IMR-90 (cell line): ENCODE data around the gene MFAP1. TPM values are rescaled to one million over a fixed set of nuclear protein-coding genes. Genes with fewer than 3 reads are reported as not detected.
A peak's percentile ranks its signal among the peaks of the same experiment; 100 is the strongest.

ENCODE experiments used
- ATAC-seq: fragments of 200-7000 bp; cut with Tn5 transposase; 2 replicates; pipeline ENCODE4 v1.9.1; 2020; ENCODE audit warnings: low read depth, mild to moderate bottlenecking, moderate library complexity
- BruUV-seq: library from RNA; stranded (reverse); fragments of 400-500 nt; replicated peaks from 2 replicates; lab custom pipeline; 2021; lab: Mats Ljungman, UMichigan
- CTCF ChIA-PET: fragments of 300-600 bp; formaldehyde crosslinking; extraction: SDS; loops from one replicate; lab custom pipeline; 2021; ENCODE audit warnings: antibody characterized with exemption; lab: Yijun Ruan, JAX
- POLR2A ChIA-PET: fragments of 300-600 bp; sonication (Branson Sonifier 250); formaldehyde crosslinking; loops from one replicate; lab custom pipeline; 2022; ENCODE audit warnings: antibody characterized with exemption; ENCODE audit not compliant: unreplicated experiment; lab: Charles Lee
- DNase-seq: peaks from one replicate; pipeline ENCODE4 v3.0.0; 2013
- H2AFZ ChIP-seq: replicated peaks from 2 replicates; pipeline ENCODE3; 2013; ENCODE audit warnings: low read length, mild to moderate bottlenecking; ENCODE audit not compliant: poor library complexity
- H2AK5ac ChIP-seq: 2 replicates; pipeline ENCODE4 v1.6.1; 2013; ENCODE audit warnings: low read depth, low read length, inconsistent platforms
- H2AK9ac ChIP-seq: replicated peaks from 2 replicates; pipeline ENCODE3; 2013; ENCODE audit warnings: mild to moderate bottlenecking, low read depth, low read length, moderate library complexity; ENCODE audit not compliant: poor library complexity
- H2BK120ac ChIP-seq: 2 replicates; pipeline ENCODE4 v1.6.1; 2013; ENCODE audit warnings: low read depth, low read length, inconsistent platforms
- H2BK15ac ChIP-seq: 3 replicates; pipeline ENCODE4 v1.6.1; 2013; ENCODE audit warnings: low read depth, low read length, inconsistent platforms
- H2BK20ac ChIP-seq: 2 replicates; pipeline ENCODE4 v1.6.1; 2013; ENCODE audit warnings: low read depth, mild to moderate bottlenecking, inconsistent platforms, low read length, moderate library complexity
- H2BK5ac ChIP-seq: 2 replicates; pipeline ENCODE4 v1.6.1; 2013; ENCODE audit warnings: mild to moderate bottlenecking, low read depth, low read length, inconsistent platforms; ENCODE audit not compliant: poor library complexity, severe bottlenecking
- H3K14ac ChIP-seq: replicated peaks from 2 replicates; pipeline ENCODE4 v1.6.1; 2013; ENCODE audit warnings: low read depth, low read length, inconsistent platforms
- H3K18ac ChIP-seq: 2 replicates; pipeline ENCODE4 v1.6.1; 2013; ENCODE audit warnings: low read depth, low read length, control low read depth
- H3K23ac ChIP-seq: 2 replicates; pipeline ENCODE4 v1.6.1; 2013; ENCODE audit warnings: low read depth, low read length, inconsistent platforms
- H3K27ac ChIP-seq: 2 replicates; pipeline ENCODE4 v1.5.1; 2013; ENCODE audit warnings: mild to moderate bottlenecking, control low read depth, low read length; ENCODE audit not compliant: insufficient read depth
- H3K27me3 ChIP-seq: 2 replicates; pipeline ENCODE4 v1.6.1; 2013; ENCODE audit warnings: low read length; ENCODE audit not compliant: control insufficient read depth, insufficient read depth
- H3K36me3 ChIP-seq: 2 replicates; pipeline ENCODE4 v1.6.1; 2013; ENCODE audit warnings: low read length, mixed read lengths; ENCODE audit not compliant: control insufficient read depth, insufficient read depth
- H3K4ac ChIP-seq: 2 replicates; pipeline ENCODE4 v1.6.1; 2013; ENCODE audit warnings: low read depth, low read length, inconsistent platforms
- H3K4me1 ChIP-seq: 2 replicates; pipeline ENCODE4 v1.6.1; 2013; ENCODE audit warnings: low read length, mixed read lengths; ENCODE audit not compliant: control insufficient read depth, insufficient read depth
- H3K4me2 ChIP-seq: 2 replicates; pipeline ENCODE4 v1.6.1; 2013; ENCODE audit warnings: low read depth, mild to moderate bottlenecking, control low read depth, low read length, moderate library complexity
- H3K4me3 ChIP-seq: 2 replicates; pipeline ENCODE4 v1.5.1; 2013; ENCODE audit warnings: low read depth, mild to moderate bottlenecking, control low read depth, low read length, moderate library complexity; ENCODE audit not compliant: insufficient read depth
- H3K56ac ChIP-seq: 2 replicates; pipeline ENCODE4 v1.6.1; 2013; ENCODE audit warnings: low read length, inconsistent platforms; ENCODE audit not compliant: insufficient read depth; ENCODE audit errors: extremely low read depth
- H3K79me1 ChIP-seq, 2 experiments: 2 replicates each; pipeline ENCODE4 v1.6.1; 2013; ENCODE audit warnings: low read length in 2 of 2, inconsistent platforms in 1 of 2, low read depth in 1 of 2
- H3K9ac ChIP-seq: 2 replicates; pipeline ENCODE4 v1.6.1; 2013; ENCODE audit warnings: low read depth, low read length, control low read depth
- H3K9me1 ChIP-seq: 2 replicates; pipeline ENCODE4 v1.6.1; 2013; ENCODE audit warnings: low read length, inconsistent platforms; ENCODE audit not compliant: insufficient read depth
- H3K9me3 ChIP-seq: 2 replicates; pipeline ENCODE4 v1.6.1; 2013; ENCODE audit warnings: low read length; ENCODE audit not compliant: control insufficient read depth, insufficient read depth
- H4K20me1 ChIP-seq: 2 replicates; pipeline ENCODE4 v1.6.1; 2013; ENCODE audit warnings: low read length, inconsistent platforms; ENCODE audit not compliant: insufficient read depth
- H4K5ac ChIP-seq: 2 replicates; pipeline ENCODE4 v1.6.1; 2013; ENCODE audit warnings: mild to moderate bottlenecking, low read depth, low read length, control low read depth
- H4K8ac ChIP-seq, 2 experiments: 2 replicates each; pipeline ENCODE4 v1.6.1; 2013; ENCODE audit warnings: low read depth in 2 of 2, low read length in 2 of 2, control low read depth in 1 of 2, inconsistent platforms in 1 of 2
- H4K91ac ChIP-seq: 2 replicates; pipeline ENCODE4 v1.6.1; 2013; ENCODE audit warnings: low read depth, low read length, inconsistent platforms; ENCODE audit not compliant: insufficient read depth
- CHD1 ChIP-seq: IDR thresholded peaks from 2 replicates; pipeline ENCODE4 v1.6.1; 2012; ENCODE audit warnings: low read depth, low read length, improper control_type of control experiment
- FOS ChIP-seq: fragments of 150-350 bp; IDR thresholded peaks from 2 replicates; pipeline ENCODE4 v1.6.1; 2016; ENCODE audit warnings: low read depth, low read length
- MAFK ChIP-seq: IDR thresholded peaks from 2 replicates; pipeline ENCODE4 v1.6.1; 2012; ENCODE audit warnings: low read depth, low read length, improper control_type of control experiment
- MAZ ChIP-seq: IDR thresholded peaks from 2 replicates; pipeline ENCODE4 v1.6.1; 2012; ENCODE audit warnings: low read depth, mild to moderate bottlenecking, low read length, improper control_type of control experiment, moderate library complexity, borderline replicate concordance
- MXI1 ChIP-seq: IDR thresholded peaks from 2 replicates; pipeline ENCODE4 v1.6.1; 2012; ENCODE audit warnings: low read depth, mild to moderate bottlenecking, low read length, moderate library complexity, borderline replicate concordance
- NFE2L2 ChIP-seq: fragments of 150-350 bp; IDR thresholded peaks from 2 replicates; pipeline ENCODE4 v1.6.1; 2016; ENCODE audit warnings: low read depth, mild to moderate bottlenecking, low read length
- RAD21 ChIP-seq: IDR thresholded peaks from 2 replicates; pipeline ENCODE4 v1.6.1; 2012; ENCODE audit warnings: low read length, improper control_type of control experiment
- RCOR1 ChIP-seq: IDR thresholded peaks from 2 replicates; pipeline ENCODE4 v1.6.1; 2012; ENCODE audit warnings: mild to moderate bottlenecking, low read length, improper control_type of control experiment; ENCODE audit not compliant: insufficient replicate concordance
- RFX5 ChIP-seq: IDR thresholded peaks from 2 replicates; pipeline ENCODE4 v1.8.0; 2012; ENCODE audit warnings: low read depth, mild to moderate bottlenecking, low read length, moderate library complexity
- SMC3 ChIP-seq: fragments of 150-350 bp; IDR thresholded peaks from 2 replicates; pipeline ENCODE4 v1.6.1; 2016; ENCODE audit warnings: low read depth, mild to moderate bottlenecking, antibody characterized with exemption, low read length, moderate library complexity
- WGBS, 2 experiments: methylation state at CpG; one replicate each; pipeline versions ENCODE4 v1.1.5 to v1.1.7; 2013; ENCODE audit warnings: missing lambda C conversion rate in 2 of 2; ENCODE audit not compliant: insufficient read length in 1 of 2; ENCODE audit errors: extremely low coverage in 2 of 2; 5-methylcytosine and 5-hydroxymethylcytosine counted together
- dilution Hi-C: fragments of 300-500 bp; cut with HindIII; formaldehyde crosslinking; loops from one replicate; pipeline ENCODE4 v1.14.3; 2018; ENCODE audit warnings: low sequenced_read_pairs; ENCODE audit not compliant: unreplicated experiment
- in situ Hi-C: fragments of 300-500 bp; cut with MboI; formaldehyde crosslinking; loops from 3 replicates; pipeline ENCODE4 v1.14.3; 2019; ENCODE audit warnings: low sequenced_read_pairs, inconsistent platforms, mixed read lengths
- intact Hi-C: fragments of 100-400 bp; cut with micrococcal nuclease; formaldehyde crosslinking; loops from 2 replicates; pipeline ENCODE4 v1.10.0; 2022
- polyA plus RNA-seq, 3 experiments: library from polyadenylated mRNA; depleted of rRNA; stranded (reverse); fragments of >200 nt; gene quantifications; 2 replicates each; pipeline ENCODE4 v1.2.3, GENCODE V29; 2012; ENCODE audit warnings: low replicate concordance in 1 of 3
- total RNA-seq: library from RNA; depleted of rRNA; stranded (reverse); fragments of >200 nt; gene quantifications from 2 replicates; pipeline ENCODE4 v1.2.3, GENCODE V29; 2012
- TF ChIP-seq, protein P1 (sequence below): fragments of 150-350 bp; IDR thresholded peaks from 2 replicates; pipeline ENCODE4 v1.6.1; 2016; ENCODE audit warnings: low read depth, mild to moderate bottlenecking, low read length, moderate library complexity, borderline replicate concordance
- TF ChIP-seq, protein P2 (sequence below): fragments of 150-350 bp; IDR thresholded peaks from 2 replicates; pipeline ENCODE4 v1.6.1; 2017; ENCODE audit warnings: mild to moderate bottlenecking, antibody characterized with exemption, low read length, low read depth

Gene MFAP1
- total and polyA plus RNA-seq, 2 of the 4 experiments (the other 2 are of a cell fraction): 21.6 to 28.5 TPM

DNA sequence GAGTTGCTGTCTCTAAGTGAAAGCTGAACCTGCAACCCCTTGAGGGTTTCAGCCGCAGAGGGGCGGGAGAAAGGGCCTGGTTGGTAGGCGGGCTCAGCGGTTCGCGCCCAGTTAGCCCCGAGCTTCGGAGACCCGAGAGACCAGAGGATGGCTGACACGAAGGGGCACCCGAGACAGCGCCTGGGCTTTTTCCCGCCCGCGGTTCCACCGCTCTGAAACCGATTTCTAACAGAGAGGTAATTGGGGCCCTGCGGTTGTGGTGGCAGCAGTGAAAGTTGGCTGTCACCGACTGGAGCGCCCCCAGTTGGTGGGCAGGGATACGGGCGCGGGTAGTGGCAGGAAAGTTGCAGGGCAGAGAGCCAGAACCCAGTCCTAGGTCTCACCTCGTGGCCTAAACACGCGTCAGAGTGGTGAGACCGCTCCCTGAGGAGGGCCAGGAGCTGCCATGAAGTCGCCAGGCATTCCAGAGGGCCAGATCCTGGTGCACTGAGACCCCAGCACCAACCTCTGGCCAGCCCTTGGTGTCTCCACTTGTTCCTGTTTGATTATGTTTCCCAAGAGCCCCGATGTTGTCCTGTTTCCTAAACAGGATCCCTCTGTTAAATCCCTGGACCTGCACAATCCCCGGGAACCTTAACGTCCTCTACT, 47.1 kb downstream of the MFAP1 start:
- Histone ChIP-seq H3K4ac (peak overlapping the region; percentile 70; the same call in 1 of the 2 replicates), H3K9ac (peak overlapping the region; percentile 61), H2BK120ac (peak overlapping the region; percentile 78), H3K9me1 (0 out of 2 replicates have a peak, but pooled peaks cover 4% of the 10 kb centered on the region), H3K4me1 (peaks cover 5% of the 10 kb centered on the region; the same call in 1 of the 2 replicates), H3K18ac (0 out of 2 replicates have a peak overlapping the region, but pooled peaks have one; percentile 7), H2AK9ac (peak overlapping the region; percentile 84), H3K36me3 (peaks cover 8% of the 10 kb centered on the region), H2BK15ac (peak overlapping the region; percentile 31; the same call in 1 of the 3 replicates), H2AFZ (peak overlapping the region; percentile 96), H2AK5ac (no peak overlapping the region; the same call in 1 of the 2 replicates), H3K4me2 (peak overlapping the region; percentile 97), H2BK20ac (no peak overlapping the region), H4K20me1 (no peaks in the 10 kb centered on the region; the same call in 1 of the 2 replicates), H3K9me3 (no peaks in the 10 kb centered on the region), H4K8ac (peak overlapping the region; percentile 20 to 90; a peak in 3 of 4 replicates), H3K27me3 (no peaks in the 10 kb centered on the region), H3K79me1 (peaks cover 0 to 6% of the 10 kb centered on the region in 2 experiments; a peak in 1 of 4 replicates), H4K5ac (peak overlapping the region; percentile 84; the same call in 1 of the 2 replicates), H3K4me3 (peak overlapping the region; percentile 74), H3K23ac (peak overlapping the region; percentile 78), H2BK5ac (peak overlapping the region; percentile 69), H3K56ac (peak overlapping the region; percentile 86), H3K27ac (peak overlapping the region; percentile 56), H4K91ac (no peak overlapping the region; the same call in 1 of the 2 replicates), H3K14ac (peak overlapping the region; percentile 83)
- intact Hi-C loops: loop anchor here (10.0 kb wide), 1 partner anchor 263 kb away; the partner anchor contains the start of gene MAP1A
- WGBS, 2 experiments: 4% methylated on average over 4 of the region's 31 CpGs; no CpG with 5 or more reads in 1 of the 2 experiments
- POLR2A ChIA-PET: interaction anchor here (0.6 kb wide), 1 partner anchor 17 kb away, joined by 7 read pairs; no protein-coding TSS in a partner anchor
- CTCF ChIA-PET: interaction anchor here (0.8 to 1.0 kb wide), 5 partner anchors 8 to 15 kb away, joined by 3 to 5 read pairs (median 3); partner anchors contain the start of gene SERF2
- BruUV-seq: no TSS peak
- DNase-seq (peak; percentile 55), ATAC-seq (peak; percentile 88)
- in situ Hi-C loops: no loop called here
- dilution Hi-C loops: no loop called here
- peak; percentile 34 for TF ChIP-seq RAD21
- TF ChIP-seq CHD1: no peak
- TF ChIP-seq MAZ: peak; percentile 51; the same call in 1 of the 2 replicates
- no peak for TF ChIP-seq RFX5
- TF ChIP-seq SMC3: no peak
- TF ChIP-seq, protein P1, sequence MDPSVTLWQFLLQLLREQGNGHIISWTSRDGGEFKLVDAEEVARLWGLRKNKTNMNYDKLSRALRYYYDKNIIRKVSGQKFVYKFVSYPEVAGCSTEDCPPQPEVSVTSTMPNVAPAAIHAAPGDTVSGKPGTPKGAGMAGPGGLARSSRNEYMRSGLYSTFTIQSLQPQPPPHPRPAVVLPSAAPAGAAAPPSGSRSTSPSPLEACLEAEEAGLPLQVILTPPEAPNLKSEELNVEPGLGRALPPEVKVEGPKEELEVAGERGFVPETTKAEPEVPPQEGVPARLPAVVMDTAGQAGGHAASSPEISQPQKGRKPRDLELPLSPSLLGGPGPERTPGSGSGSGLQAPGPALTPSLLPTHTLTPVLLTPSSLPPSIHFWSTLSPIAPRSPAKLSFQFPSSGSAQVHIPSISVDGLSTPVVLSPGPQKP: no peak
- TF ChIP-seq RCOR1: no peak
- no peak for TF ChIP-seq NFE2L2
- TF ChIP-seq, protein P2, sequence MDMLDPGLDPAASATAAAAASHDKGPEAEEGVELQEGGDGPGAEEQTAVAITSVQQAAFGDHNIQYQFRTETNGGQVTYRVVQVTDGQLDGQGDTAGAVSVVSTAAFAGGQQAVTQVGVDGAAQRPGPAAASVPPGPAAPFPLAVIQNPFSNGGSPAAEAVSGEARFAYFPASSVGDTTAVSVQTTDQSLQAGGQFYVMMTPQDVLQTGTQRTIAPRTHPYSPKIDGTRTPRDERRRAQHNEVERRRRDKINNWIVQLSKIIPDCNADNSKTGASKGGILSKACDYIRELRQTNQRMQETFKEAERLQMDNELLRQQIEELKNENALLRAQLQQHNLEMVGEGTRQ: no peak
- TF ChIP-seq MAFK: no peak
- TF ChIP-seq MXI1: 0 out of 2 replicates have a peak, but pooled peaks have one; percentile 21
- no peak for TF ChIP-seq FOS
